Measurements from ENCODE around the gene COG5. TPM values are rescaled to one million over a fixed set of nuclear protein-coding genes. Genes with fewer than 3 reads are reported as not detected.
"Not testable (repeated sequence)": the region's sequence is repeated elsewhere in the genome, so short reads cannot be mapped to it uniquely, and the experiment has no call there.

Gene COG5
- total RNA-seq, 1 donor from 2014 or later, result 49.1 TPM

DNA sequence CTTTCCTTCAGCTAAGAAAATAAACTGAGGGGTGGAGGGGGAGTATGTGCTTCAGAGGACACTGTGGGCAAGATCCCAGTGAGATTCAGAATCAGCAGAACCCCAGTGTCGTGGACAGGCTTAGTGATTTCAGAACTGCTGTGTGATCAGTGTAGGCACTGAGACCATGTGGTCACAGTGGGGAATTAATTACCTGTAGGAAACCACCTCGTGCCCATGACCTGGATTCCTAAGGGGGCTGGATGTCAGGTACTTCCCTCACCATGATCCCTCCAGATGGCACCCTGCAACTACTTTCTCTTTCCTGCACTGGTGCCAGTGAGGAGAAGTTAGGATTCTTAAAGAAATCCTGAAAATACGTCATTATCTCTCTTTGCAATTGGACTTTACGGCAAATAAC is 330.5 kb downstream of the COG5 start:
- H3K4me1 ChIP-seq, result no peaks in the 10 kb centered on the region
- intact Hi-C loops (cut with DNase I), result no loop called here
- H3K27ac ChIP-seq, result no peak overlapping the region
- no peaks in the 10 kb centered on the region for H3K9me3 ChIP-seq
- H3K4me3 ChIP-seq, result no peak overlapping the region
- TF ChIP-seq, protein P1, sequence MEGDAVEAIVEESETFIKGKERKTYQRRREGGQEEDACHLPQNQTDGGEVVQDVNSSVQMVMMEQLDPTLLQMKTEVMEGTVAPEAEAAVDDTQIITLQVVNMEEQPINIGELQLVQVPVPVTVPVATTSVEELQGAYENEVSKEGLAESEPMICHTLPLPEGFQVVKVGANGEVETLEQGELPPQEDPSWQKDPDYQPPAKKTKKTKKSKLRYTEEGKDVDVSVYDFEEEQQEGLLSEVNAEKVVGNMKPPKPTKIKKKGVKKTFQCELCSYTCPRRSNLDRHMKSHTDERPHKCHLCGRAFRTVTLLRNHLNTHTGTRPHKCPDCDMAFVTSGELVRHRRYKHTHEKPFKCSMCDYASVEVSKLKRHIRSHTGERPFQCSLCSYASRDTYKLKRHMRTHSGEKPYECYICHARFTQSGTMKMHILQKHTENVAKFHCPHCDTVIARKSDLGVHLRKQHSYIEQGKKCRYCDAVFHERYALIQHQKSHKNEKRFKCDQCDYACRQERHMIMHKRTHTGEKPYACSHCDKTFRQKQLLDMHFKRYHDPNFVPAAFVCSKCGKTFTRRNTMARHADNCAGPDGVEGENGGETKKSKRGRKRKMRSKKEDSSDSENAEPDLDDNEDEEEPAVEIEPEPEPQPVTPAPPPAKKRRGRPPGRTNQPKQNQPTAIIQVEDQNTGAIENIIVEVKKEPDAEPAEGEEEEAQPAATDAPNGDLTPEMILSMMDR (IDR thresholded peaks at IDR 0.05), result no peak
- ATAC-seq (no peak), DNase-seq (no peak)
- no peaks in the 10 kb centered on the region for H3K27me3 ChIP-seq (ENCODE audit: low read depth)
- H3K36me3 ChIP-seq, result no peaks in the 10 kb centered on the region

DNA sequence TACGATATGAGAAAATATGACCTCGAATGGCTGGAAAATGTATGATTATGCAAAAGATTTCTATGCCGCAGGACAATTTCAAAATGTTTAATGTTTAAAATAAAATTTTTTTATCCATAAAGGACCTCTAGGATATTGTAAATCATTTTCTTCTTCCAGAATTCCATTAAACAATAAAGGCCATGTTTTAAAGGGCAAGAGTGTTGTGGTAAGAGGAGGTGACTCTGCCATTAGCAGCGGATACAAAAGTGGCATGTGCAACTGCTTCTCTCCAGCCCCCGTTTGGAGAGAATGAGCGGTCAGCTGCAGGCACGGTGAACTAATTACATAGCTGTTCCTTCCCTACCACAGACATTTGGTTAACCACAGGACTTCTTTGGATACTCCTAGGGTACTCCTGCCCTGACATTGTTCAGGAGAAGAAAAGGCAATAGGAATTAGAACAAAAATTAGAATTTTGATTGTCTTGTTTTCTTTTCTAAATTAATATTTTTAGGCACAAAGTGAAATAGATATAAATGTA is 331.1 kb downstream of the COG5 start:
- ATAC-seq, result no peak
- Histone ChIP-seq H3K9me3 (no peaks in the 10 kb centered on the region), H3K4me3 (no peak overlapping the region), H3K27me3 (ENCODE audit: low read depth) (no peaks in the 10 kb centered on the region), H3K4me1 (no peaks in the 10 kb centered on the region), H3K36me3 (no peaks in the 10 kb centered on the region), H3K27ac (no peak overlapping the region)
- intact Hi-C loops (cut with DNase I), result no loop called here
- no peak for DNase-seq
- TF ChIP-seq, protein P1 (IDR thresholded peaks at IDR 0.05), result no peak

DNA sequence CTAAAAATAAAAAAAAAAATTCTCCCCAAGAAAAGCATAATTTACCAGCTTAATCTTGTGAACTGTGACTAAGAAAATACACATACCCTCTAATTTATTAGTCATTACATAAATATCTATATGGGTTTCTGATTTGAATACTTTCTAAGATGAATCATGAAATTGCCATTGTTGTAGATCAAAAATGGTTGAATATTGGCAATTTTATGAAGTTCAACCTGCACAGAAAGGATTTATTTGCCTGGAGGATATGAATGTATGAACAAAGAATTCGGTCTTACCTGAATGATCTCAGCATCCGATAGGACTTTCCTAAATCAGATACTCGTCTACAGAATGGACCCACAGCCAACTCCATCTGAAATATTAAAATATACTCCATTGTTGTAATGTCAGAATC is 333.4 kb downstream of the COG5 start:
- intact Hi-C loops (cut with DNase I), result no loop called here
- no peak overlapping the region for H3K4me3 ChIP-seq
- DNase-seq (no peak), ATAC-seq (no peak)
- no peak overlapping the region for H3K27ac ChIP-seq
- no peaks in the 10 kb centered on the region for H3K4me1 ChIP-seq
- no peaks in the 10 kb centered on the region for H3K9me3 ChIP-seq
- TF ChIP-seq, protein P1 (IDR thresholded peaks at IDR 0.05), result no peak
- no peaks in the 10 kb centered on the region for H3K36me3 ChIP-seq
- no peaks in the 10 kb centered on the region for H3K27me3 ChIP-seq (ENCODE audit: low read depth)

DNA sequence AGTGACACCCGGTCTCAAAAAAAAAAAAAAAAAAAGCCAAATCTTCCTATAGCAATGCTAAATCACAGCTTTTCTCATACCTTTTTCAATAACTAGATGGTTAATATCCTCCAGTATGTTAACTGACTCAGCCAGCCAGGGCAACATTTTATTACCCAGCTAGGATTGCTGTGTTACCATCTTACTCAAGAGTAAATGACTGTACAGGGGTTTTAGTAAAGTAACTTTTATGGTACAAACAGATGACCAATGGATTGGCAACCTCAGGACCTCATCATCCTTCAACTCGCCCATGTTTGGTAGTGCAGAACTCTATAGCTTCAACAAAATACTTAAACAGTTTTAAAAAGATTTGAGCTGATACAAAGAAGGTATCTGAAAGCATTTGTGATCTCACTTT is 335.4 kb downstream of the COG5 start:
- Histone ChIP-seq H3K9me3 (no peaks in the 10 kb centered on the region), H3K27me3 (ENCODE audit: low read depth) (no peaks in the 10 kb centered on the region), H3K36me3 (no peaks in the 10 kb centered on the region), H3K4me3 (no peak overlapping the region), H3K4me1 (no peaks in the 10 kb centered on the region), H3K27ac (no peak overlapping the region)
- TF ChIP-seq, protein P1 (IDR thresholded peaks at IDR 0.05), result no peak
- ATAC-seq (no peak), DNase-seq (no peak)
- intact Hi-C loops (cut with DNase I), result no loop called here

DNA sequence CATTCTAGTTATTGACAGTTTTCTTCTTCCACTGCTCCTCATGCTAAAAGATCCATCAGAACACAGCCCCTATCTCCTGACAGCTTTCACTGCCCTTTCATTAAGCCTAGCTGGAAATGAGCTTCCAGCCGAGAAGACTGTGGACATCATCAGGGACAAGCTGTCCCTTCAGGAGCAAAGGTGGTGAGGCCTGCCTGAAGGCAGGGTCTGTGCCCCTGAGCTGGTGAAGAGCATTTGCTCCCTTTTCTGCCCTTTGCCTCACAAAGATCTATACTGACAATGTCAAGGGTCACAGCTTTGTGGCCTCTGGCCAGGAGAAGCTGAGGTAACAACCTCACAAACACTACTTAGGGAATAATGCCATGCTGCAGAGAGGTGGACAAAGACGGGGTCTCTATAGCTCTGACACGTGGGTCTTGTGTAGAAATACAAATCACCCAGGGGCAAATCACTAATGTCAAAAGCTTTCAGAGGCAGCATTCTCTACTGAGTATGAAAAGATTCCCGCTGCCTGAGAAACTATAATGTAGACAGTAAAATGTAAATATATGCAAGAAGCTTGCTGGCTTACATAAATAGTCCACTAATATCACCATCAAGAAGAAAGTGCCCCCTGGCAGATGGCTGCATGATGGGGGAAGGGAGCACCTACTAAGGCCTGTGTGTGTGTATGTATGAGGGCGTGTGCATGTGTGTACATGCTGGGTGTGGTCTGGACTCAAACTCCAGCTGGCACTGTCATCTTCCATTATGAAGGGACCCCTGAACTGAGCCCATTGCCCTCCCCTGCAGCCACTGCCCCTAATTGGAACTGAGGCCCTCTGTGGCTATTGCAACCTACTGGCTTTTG is 339.1 kb downstream of the COG5 start:
- TF ChIP-seq, protein P1 (IDR thresholded peaks at IDR 0.05), result no peak
- Histone ChIP-seq H3K4me1 (no peaks in the 10 kb centered on the region), H3K4me3 (no peak overlapping the region), H3K36me3 (no peaks in the 10 kb centered on the region), H3K9me3 (no peaks in the 10 kb centered on the region), H3K27me3 (ENCODE audit: low read depth) (no peaks in the 10 kb centered on the region), H3K27ac (no peak overlapping the region)
- intact Hi-C loops (cut with DNase I), result no loop called here
- ATAC-seq (no peak), DNase-seq (no peak)

DNA sequence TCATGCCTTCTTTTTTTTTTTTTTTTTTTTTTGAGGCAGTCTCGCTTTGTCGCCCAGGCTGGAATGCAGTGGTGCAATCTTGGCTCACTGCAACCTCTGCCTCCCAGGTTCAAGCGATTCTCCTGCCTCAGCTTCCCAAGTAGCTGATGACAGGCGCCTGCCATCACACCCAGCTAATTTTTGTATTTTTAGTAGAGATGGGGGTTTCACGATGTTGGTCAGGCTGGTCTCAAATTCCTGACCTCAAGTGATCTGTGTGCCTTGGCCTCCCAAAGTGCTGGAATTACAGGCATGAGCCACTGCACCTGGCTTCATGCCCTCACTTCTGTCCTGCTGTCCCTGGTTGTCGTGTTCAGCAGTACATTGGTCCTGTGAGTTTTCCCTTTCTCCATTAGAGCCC is 342.9 kb downstream of the COG5 start:
- H3K36me3 ChIP-seq; H3K4me1 ChIP-seq; H3K27me3 ChIP-seq (ENCODE audit: low read depth); DNase-seq; ATAC-seq; H3K4me3 ChIP-seq; H3K27ac ChIP-seq; intact Hi-C loops (cut with DNase I); H3K9me3 ChIP-seq: not testable (repeated sequence)
